Upper lobe of right lung (tissue), 1 donor: ENCODE results near the gene PAX3. TPM values are rescaled to one million over a fixed set of nuclear protein-coding genes. Genes with fewer than 3 reads are reported as not detected.

Experiments used
- ATAC-seq: fragments of 200-7000 bp; cut with Tn5 transposase; one replicate; pipeline ENCODE4 v1.9.1; 2020; ENCODE audit warnings: mild to moderate bottlenecking, moderate library complexity
- DNase-seq: peaks from one replicate; pipeline ENCODE4 v3.0.0-alpha.2; 2020
- H3K27ac ChIP-seq: fragments of 200-600 bp; one replicate; pipeline ENCODE4 v1.8.0; 2022
- H3K27me3 ChIP-seq: fragments of 200-600 bp; one replicate; pipeline ENCODE4 v1.8.0; 2022; ENCODE audit warnings: mild to moderate bottlenecking
- H3K36me3 ChIP-seq: fragments of 200-600 bp; one replicate; pipeline ENCODE4 v1.8.0; 2022
- H3K4me1 ChIP-seq: fragments of 200-600 bp; one replicate; pipeline ENCODE4 v1.8.0; 2022
- H3K4me3 ChIP-seq: fragments of 200-600 bp; one replicate; pipeline ENCODE4 v1.8.0; 2022; ENCODE audit warnings: mild to moderate bottlenecking
- H3K9me3 ChIP-seq: fragments of 200-600 bp; one replicate; pipeline ENCODE4 v1.8.0; 2022
- CTCF ChIP-seq: fragments of 200-600 bp; IDR thresholded peaks from one replicate; pipeline ENCODE4 v1.8.0; 2022; ENCODE audit warnings: antibody characterized with exemption
- intact Hi-C: fragments of 100-400 bp; cut with DNase I; formaldehyde crosslinking; loops from one replicate; pipeline ENCODE4 v1.11.0; 2022
- total RNA-seq: library from RNA; stranded (reverse); fragmentation: NEBNext Ultra II Directional; extraction: Animal tissue kit (Norgen Biotek cat#: 25700); gene quantifications from one replicate; pipeline ENCODE4 v1.2.1, GENCODE V29; 2021
- donor health status: DM: no; HTN: yes; CAD: no; lungs with severe emphysema.

PAX3 gene
- total RNA-seq, 1 donor from 2014 or later = not detected

GRCh38 chr2:222334914-222335313 lies 36.1 kb upstream of the PAX3 start:
- no peaks in the 10 kb centered on the region for H3K36me3 ChIP-seq
- no peaks in the 10 kb centered on the region for H3K9me3 ChIP-seq
- no peak for ATAC-seq
- TF ChIP-seq CTCF = no peak
- DNase-seq = no peak
- H3K4me3 ChIP-seq = no peak overlapping the region
- no peaks in the 10 kb centered on the region for H3K27me3 ChIP-seq
- H3K4me1 ChIP-seq = no peaks in the 10 kb centered on the region
- intact Hi-C loops = no loop called here
- H3K27ac ChIP-seq = no peak overlapping the region

- no peaks in the 10 kb centered on the region for H3K36me3 ChIP-seq
- no peaks in the 10 kb centered on the region for H3K9me3 ChIP-seq
- intact Hi-C loops = no loop called here
- no peak for TF ChIP-seq CTCF
- H3K4me3 ChIP-seq = no peak overlapping the region
- no peaks in the 10 kb centered on the region for H3K27me3 ChIP-seq
- DNase-seq = no peak
- H3K4me1 ChIP-seq = no peaks in the 10 kb centered on the region
- ATAC-seq = no peak
- no peak overlapping the region for H3K27ac ChIP-seq
These were observed 34.6 kb upstream of the PAX3 start for GRCh38 chr2:222333397-222333796.

GRCh38 chr2:222332116-222332515 lies 33.3 kb upstream of the PAX3 start:
- TF ChIP-seq CTCF = no peak
- DNase-seq (no peak), ATAC-seq (no peak)
- H3K27ac ChIP-seq = no peak overlapping the region
- no peaks in the 10 kb centered on the region for H3K36me3 ChIP-seq
- no peaks in the 10 kb centered on the region for H3K27me3 ChIP-seq
- no peaks in the 10 kb centered on the region for H3K9me3 ChIP-seq
- no peak overlapping the region for H3K4me3 ChIP-seq
- H3K4me1 ChIP-seq = no peaks in the 10 kb centered on the region
- intact Hi-C loops = no loop called here

- ATAC-seq (no peak), DNase-seq (no peak)
- no peak overlapping the region for H3K27ac ChIP-seq
- H3K9me3 ChIP-seq = no peaks in the 10 kb centered on the region
- no peaks in the 10 kb centered on the region for H3K36me3 ChIP-seq
- H3K27me3 ChIP-seq = no peaks in the 10 kb centered on the region
- TF ChIP-seq CTCF = no peak
- no peak overlapping the region for H3K4me3 ChIP-seq
- intact Hi-C loops = no loop called here
- H3K4me1 ChIP-seq = no peaks in the 10 kb centered on the region
These were observed 32.1 kb upstream of the PAX3 start for GRCh38 chr2:222330910-222331309.

- no peak for TF ChIP-seq CTCF
- no peak for ATAC-seq
- peaks cover 4% of the 10 kb centered on the region for H3K4me1 ChIP-seq
- intact Hi-C loops = no loop called here
- no peaks in the 10 kb centered on the region for H3K36me3 ChIP-seq
- DNase-seq = no peak
- H3K27ac ChIP-seq = no peak overlapping the region
- H3K27me3 ChIP-seq = peaks cover 30% of the 10 kb centered on the region
- no peaks in the 10 kb centered on the region for H3K9me3 ChIP-seq
- no peak overlapping the region for H3K4me3 ChIP-seq
These were observed 23.4 kb upstream of the PAX3 start for GRCh38 chr2:222322236-222322635.
